Effector memory CD8-positive, alpha-beta T cell (primary cell): ENCODE measurements around the gene GPC4.

ENCODE experiments used
- ATAC-seq: fragments of 150-1000 bp; cut with Tn5 transposase; replicated peaks from 2 replicates; pipeline ENCODE4 v1.10.0; 2021; ENCODE audit warnings: mild to moderate bottlenecking, moderate library complexity
- DNase-seq, 3 experiments: peaks; one replicate each; pipeline ENCODE4 v3.0.0; 2021
- H3K27ac Mint-ChIP-seq, 2 donors: one replicate each; pipeline ENCODE4 v1.8.0; 2022; ENCODE audit warnings: mild to moderate bottlenecking in 2 of 2, mixed read lengths in 2 of 2, moderate library complexity in 2 of 2
- H3K27me3 Mint-ChIP-seq, 2 donors: one replicate each; pipeline ENCODE4 v1.8.0; 2022; ENCODE audit warnings: mixed read lengths in 2 of 2
- H3K36me3 Mint-ChIP-seq: one replicate; pipeline ENCODE4 v1.8.0; 2022; ENCODE audit warnings: mild to moderate bottlenecking, moderate library complexity, mixed read lengths; ENCODE audit not compliant: insufficient read depth
- H3K4me1 Mint-ChIP-seq, 2 donors: one replicate each; pipeline ENCODE4 v1.8.0; 2022; ENCODE audit warnings: low read depth in 2 of 2, mixed read lengths in 2 of 2
- H3K4me3 Mint-ChIP-seq, 2 donors: one replicate each; pipeline ENCODE4 v1.8.0; 2022; ENCODE audit warnings: mild to moderate bottlenecking in 2 of 2, mixed read lengths in 2 of 2, moderate library complexity in 2 of 2
- H3K9me3 Mint-ChIP-seq, 2 donors: one replicate each; pipeline ENCODE4 v1.8.0; 2022; ENCODE audit warnings: mixed read lengths in 2 of 2
- total RNA-seq, 9 experiments: gene quantifications; one replicate each; lab custom pipeline; 2026; lab: John Stamatoyannopoulos, UW

Gene GPC4
- total RNA-seq, result 0 to 1.1 (median 0) reads per million in 9 experiments

DNA sequence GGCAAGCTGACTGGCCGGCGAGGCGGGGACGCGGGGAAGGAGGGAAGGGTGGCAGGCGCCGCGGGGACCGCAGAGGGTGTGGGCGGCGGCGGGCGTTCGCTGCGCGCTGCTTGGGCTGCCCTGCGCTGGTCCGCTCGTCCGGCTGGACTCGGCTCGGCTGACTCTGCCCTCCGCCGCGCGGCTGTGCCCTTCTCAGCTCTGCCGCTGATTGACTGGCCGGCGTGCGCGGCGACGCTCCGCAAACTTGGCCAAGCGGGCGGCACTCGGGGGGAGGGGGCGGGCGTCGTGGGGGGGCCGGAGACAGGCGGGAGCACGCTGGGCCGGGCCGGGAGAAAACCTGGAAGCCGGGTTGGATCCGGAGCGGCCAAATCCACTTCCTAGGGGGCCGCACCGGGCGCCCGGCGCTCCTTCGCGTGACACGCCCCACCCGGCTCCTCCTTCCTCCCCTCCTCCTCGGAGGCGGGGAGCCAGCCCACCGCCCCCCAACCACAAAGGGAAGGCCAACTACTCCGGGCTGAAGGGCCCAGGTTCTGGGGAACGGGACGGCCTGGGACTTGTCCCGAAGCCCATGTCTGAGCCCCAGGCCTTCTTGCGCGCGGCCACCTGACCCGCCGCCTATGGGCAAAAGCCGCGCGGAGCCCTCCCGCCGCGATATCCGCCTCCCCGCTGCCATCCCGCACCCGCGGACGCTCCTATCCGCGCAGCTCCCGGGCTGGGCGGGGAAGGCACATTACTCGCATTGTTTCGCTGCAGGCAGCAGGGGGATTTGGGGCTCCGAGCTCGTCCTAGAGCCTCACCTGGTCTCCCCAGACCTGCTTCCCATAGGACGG, at the start of gene GPC4:
TSS of gene GPC4 (minus strand) at position 214 of the 830 bp plus-strand sequence. CDS start 524 bp downstream, outside the sequence.
- DNase-seq, result no peak
- H3K4me3 Mint-ChIP-seq, result peak within 1 kb of the TSS in 1 of 2 donors; percentile 19
- peaks cover 0 to 1% of the 10 kb centered on the region in 2 donors for H3K4me1 Mint-ChIP-seq
- H3K27me3 Mint-ChIP-seq, result peaks cover 7 to 64% of the 10 kb centered on the region in 2 donors
- no peaks in the 10 kb centered on the region for H3K36me3 Mint-ChIP-seq
- peaks cover 0 to 2% of the 10 kb centered on the region in 2 donors for H3K9me3 Mint-ChIP-seq
- H3K27ac Mint-ChIP-seq, result no peak within 1 kb of the TSS
- ATAC-seq, result no peak

- DNase-seq, result no peak
- no peaks in the 10 kb centered on the region for H3K36me3 Mint-ChIP-seq
- ATAC-seq, result no peak
- no peak overlapping the region for H3K27ac Mint-ChIP-seq
- H3K4me1 Mint-ChIP-seq, result no peaks in the 10 kb centered on the region
- no peaks in the 10 kb centered on the region for H3K9me3 Mint-ChIP-seq
- no peaks in the 10 kb centered on the region for H3K27me3 Mint-ChIP-seq
- H3K4me3 Mint-ChIP-seq, result no peak overlapping the region
These were observed 45.9 kb upstream of the GPC4 start for GRCh38 chrX:133461231-133461630.

- ATAC-seq (no peak), DNase-seq (no peak)
- H3K4me1 Mint-ChIP-seq, result no peaks in the 10 kb centered on the region
- H3K36me3 Mint-ChIP-seq, result no peaks in the 10 kb centered on the region
- no peaks in the 10 kb centered on the region for H3K9me3 Mint-ChIP-seq
- no peak overlapping the region for H3K27ac Mint-ChIP-seq
- H3K27me3 Mint-ChIP-seq, result no peaks in the 10 kb centered on the region
- H3K4me3 Mint-ChIP-seq, result no peak overlapping the region
These were observed 39.6 kb upstream of the GPC4 start for GRCh38 chrX:133454924-133455323.

GRCh38 chrX:133454491-133454914, 39.2 kb upstream of the GPC4 start:
- H3K36me3 Mint-ChIP-seq, result no peaks in the 10 kb centered on the region
- H3K9me3 Mint-ChIP-seq, result no peaks in the 10 kb centered on the region
- ATAC-seq, result no peak
- DNase-seq, result no peak
- H3K4me3 Mint-ChIP-seq, result no peak overlapping the region
- H3K4me1 Mint-ChIP-seq, result no peaks in the 10 kb centered on the region
- no peak overlapping the region for H3K27ac Mint-ChIP-seq
- no peaks in the 10 kb centered on the region for H3K27me3 Mint-ChIP-seq

DNA sequence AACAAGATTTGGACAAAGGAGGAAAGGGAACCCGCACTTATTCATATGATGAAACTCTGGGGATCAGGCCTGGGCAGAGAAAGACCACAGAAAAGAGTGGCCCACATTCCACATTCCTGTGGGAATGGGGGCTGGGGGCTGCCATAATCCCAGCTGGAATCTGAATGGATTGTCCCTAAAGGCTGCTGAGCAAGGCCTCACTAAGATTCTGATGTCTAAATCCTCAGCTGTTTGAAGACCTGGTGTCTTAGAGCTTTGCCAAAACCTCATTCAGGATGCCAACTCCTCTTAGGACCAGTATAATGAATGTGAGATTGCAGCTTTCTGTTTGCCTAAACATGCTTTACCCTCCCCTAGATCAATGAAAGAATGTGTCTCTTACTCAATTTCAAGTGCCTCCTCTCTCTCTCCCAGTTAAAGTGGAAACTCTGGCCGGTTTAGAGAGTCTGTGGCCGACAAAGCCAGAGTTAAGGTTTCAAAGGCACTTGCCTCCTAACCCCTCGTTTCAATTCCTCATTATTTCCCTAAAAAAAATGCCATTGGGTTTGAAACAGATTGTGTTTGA, 33.3 kb upstream of the GPC4 start:
- H3K4me1 Mint-ChIP-seq, result peaks cover 1 to 6% of the 10 kb centered on the region in 2 donors
- DNase-seq (no peak), ATAC-seq (no peak)
- no peaks in the 10 kb centered on the region for H3K27me3 Mint-ChIP-seq
- no peak overlapping the region for H3K4me3 Mint-ChIP-seq
- no peaks in the 10 kb centered on the region for H3K9me3 Mint-ChIP-seq
- no peaks in the 10 kb centered on the region for H3K36me3 Mint-ChIP-seq
- no peak overlapping the region for H3K27ac Mint-ChIP-seq

- H3K4me3 Mint-ChIP-seq, result no peak overlapping the region
- ATAC-seq (no peak), DNase-seq (no peak)
- peaks cover 0 to 11% of the 10 kb centered on the region in 2 donors for H3K27me3 Mint-ChIP-seq
- H3K36me3 Mint-ChIP-seq, result no peaks in the 10 kb centered on the region
- H3K9me3 Mint-ChIP-seq, result no peaks in the 10 kb centered on the region
- no peak overlapping the region for H3K27ac Mint-ChIP-seq
- H3K4me1 Mint-ChIP-seq, result peaks cover 1 to 6% of the 10 kb centered on the region in 2 donors
These were observed 29.9 kb upstream of the GPC4 start for GRCh38 chrX:133444952-133445831.

- Mint-ChIP-seq H3K4me3 (no peak overlapping the region), H3K4me1 (peaks cover 1 to 6% of the 10 kb centered on the region in 2 donors), H3K9me3 (no peaks in the 10 kb centered on the region), H3K36me3 (no peaks in the 10 kb centered on the region), H3K27ac (no peak overlapping the region), H3K27me3 (peaks cover 0 to 16% of the 10 kb centered on the region in 2 donors)
- ATAC-seq (no peak), DNase-seq (no peak)
These were observed 28.9 kb upstream of the GPC4 start for GRCh38 chrX:133444196-133444595.

DNA sequence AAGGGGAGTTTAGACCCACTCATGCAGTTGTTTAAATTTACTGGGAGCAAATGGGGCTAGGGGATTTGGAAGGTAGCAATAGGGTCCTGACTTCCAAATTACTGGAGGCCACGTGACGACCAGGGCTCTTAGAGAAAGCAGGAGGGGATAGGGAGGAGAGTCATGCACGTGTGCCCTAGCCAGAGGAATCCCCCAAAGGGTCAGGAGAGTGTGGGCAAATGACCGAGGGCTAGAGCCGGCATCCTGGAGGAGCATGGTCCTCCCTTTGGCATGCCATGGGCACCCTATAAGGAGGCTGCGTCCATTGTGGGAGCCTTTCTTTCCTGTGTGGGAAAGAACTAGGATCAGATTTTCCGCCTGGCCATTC, 25.5 kb upstream of the GPC4 start:
- Mint-ChIP-seq H3K36me3 (no peaks in the 10 kb centered on the region), H3K4me1 (peaks cover 1 to 6% of the 10 kb centered on the region in 2 donors), H3K27me3 (peaks cover 0 to 16% of the 10 kb centered on the region in 2 donors), H3K27ac (peak overlapping the region in 1 of 2 donors; percentile 87), H3K4me3 (no peak overlapping the region), H3K9me3 (no peaks in the 10 kb centered on the region)
- DNase-seq (no peak), ATAC-seq (no peak)

GRCh38 chrX:133440081-133440796, 24.9 kb upstream of the GPC4 start:
- peaks cover 0 to 2% of the 10 kb centered on the region in 2 donors for H3K4me1 Mint-ChIP-seq
- no peak overlapping the region for H3K4me3 Mint-ChIP-seq
- H3K9me3 Mint-ChIP-seq, result no peaks in the 10 kb centered on the region
- H3K27ac Mint-ChIP-seq, result peak overlapping the region in 1 of 2 donors; percentile 87
- no peaks in the 10 kb centered on the region for H3K36me3 Mint-ChIP-seq
- DNase-seq, result no peak
- H3K27me3 Mint-ChIP-seq, result peaks cover 0 to 16% of the 10 kb centered on the region in 2 donors
- ATAC-seq, result no peak

GRCh38 chrX:133437766-133438165, 22.5 kb upstream of the GPC4 start:
- ATAC-seq (no peak), DNase-seq (no peak)
- peaks cover 0 to 16% of the 10 kb centered on the region in 2 donors for H3K27me3 Mint-ChIP-seq
- H3K27ac Mint-ChIP-seq, result no peak overlapping the region
- no peak overlapping the region for H3K4me3 Mint-ChIP-seq
- H3K9me3 Mint-ChIP-seq, result no peaks in the 10 kb centered on the region
- no peaks in the 10 kb centered on the region for H3K4me1 Mint-ChIP-seq
- H3K36me3 Mint-ChIP-seq, result no peaks in the 10 kb centered on the region

GRCh38 chrX:133437356-133437755, 22.1 kb upstream of the GPC4 start:
- ATAC-seq, result no peak
- Mint-ChIP-seq H3K4me1 (no peaks in the 10 kb centered on the region), H3K9me3 (no peaks in the 10 kb centered on the region), H3K27ac (no peak overlapping the region), H3K27me3 (peaks cover 0 to 16% of the 10 kb centered on the region in 2 donors), H3K4me3 (no peak overlapping the region), H3K36me3 (no peaks in the 10 kb centered on the region)
- no peak for DNase-seq

DNA sequence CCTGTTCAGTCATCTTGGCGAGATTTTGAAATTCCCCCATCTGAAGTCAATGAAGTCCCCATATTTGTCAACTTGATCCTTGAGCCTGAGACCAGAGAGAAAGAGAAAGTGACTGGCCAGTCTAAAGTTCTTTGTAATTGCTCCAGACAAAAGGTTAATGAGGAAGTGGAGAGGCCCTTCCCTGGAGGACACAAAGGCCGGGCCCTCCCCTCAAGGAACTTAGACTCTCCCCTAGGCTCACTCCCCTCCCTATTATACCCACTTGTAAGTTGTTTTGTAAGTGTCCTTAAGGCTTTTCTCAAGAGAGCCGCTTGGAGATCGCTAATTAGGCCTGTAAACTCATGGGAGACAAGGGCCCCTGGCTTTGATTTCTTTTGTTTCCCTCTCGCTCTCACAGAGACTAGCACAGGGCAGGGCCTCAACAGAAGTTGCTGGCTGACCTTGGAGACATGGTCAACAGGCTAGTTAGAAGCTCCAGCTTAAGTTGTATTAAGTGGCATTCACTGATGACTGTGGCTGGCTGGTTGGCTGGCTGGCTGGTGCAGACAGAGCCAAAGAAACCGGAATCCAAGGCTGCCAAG, 20.3 kb upstream of the GPC4 start:
- DNase-seq (no peak), ATAC-seq (no peak)
- Mint-ChIP-seq H3K36me3 (no peaks in the 10 kb centered on the region), H3K27me3 (peaks cover 0 to 10% of the 10 kb centered on the region in 2 donors), H3K9me3 (no peaks in the 10 kb centered on the region), H3K4me3 (no peak overlapping the region), H3K4me1 (no peaks in the 10 kb centered on the region), H3K27ac (no peak overlapping the region)
